ENCODE data around the gene DDIAS.

Gene DDIAS

GRCh38 chr11:82890936-82891335 is 10.6 kb upstream of the DDIAS start:
- peak; percentile 51 for DNase-seq (ENCODE audit: low read depth)
- TF ChIP-seq, protein P1, sequence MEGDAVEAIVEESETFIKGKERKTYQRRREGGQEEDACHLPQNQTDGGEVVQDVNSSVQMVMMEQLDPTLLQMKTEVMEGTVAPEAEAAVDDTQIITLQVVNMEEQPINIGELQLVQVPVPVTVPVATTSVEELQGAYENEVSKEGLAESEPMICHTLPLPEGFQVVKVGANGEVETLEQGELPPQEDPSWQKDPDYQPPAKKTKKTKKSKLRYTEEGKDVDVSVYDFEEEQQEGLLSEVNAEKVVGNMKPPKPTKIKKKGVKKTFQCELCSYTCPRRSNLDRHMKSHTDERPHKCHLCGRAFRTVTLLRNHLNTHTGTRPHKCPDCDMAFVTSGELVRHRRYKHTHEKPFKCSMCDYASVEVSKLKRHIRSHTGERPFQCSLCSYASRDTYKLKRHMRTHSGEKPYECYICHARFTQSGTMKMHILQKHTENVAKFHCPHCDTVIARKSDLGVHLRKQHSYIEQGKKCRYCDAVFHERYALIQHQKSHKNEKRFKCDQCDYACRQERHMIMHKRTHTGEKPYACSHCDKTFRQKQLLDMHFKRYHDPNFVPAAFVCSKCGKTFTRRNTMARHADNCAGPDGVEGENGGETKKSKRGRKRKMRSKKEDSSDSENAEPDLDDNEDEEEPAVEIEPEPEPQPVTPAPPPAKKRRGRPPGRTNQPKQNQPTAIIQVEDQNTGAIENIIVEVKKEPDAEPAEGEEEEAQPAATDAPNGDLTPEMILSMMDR (IDR thresholded peaks at IDR 0.05; ENCODE audit: low read depth, low read length): no peak
- no peak for TF ChIP-seq MYC (IDR thresholded peaks at IDR 0.05; ENCODE audit: low read depth, low read length)
- no peak for TF ChIP-seq MAX (IDR thresholded peaks at IDR 0.05; ENCODE audit: low read depth, low read length)
- no peak for TF ChIP-seq POLR2A (IDR thresholded peaks at IDR 0.05; ENCODE audit: extremely low read depth, insufficient read length)
- no peak overlapping the region for H3K4me3 ChIP-seq (ENCODE audit: low read depth, low read length)

GRCh38 chr11:82892611-82893169 is 8.8 kb upstream of the DDIAS start:
- no peak overlapping the region for H3K4me3 ChIP-seq (ENCODE audit: low read depth, low read length)
- TF ChIP-seq POLR2A (IDR thresholded peaks at IDR 0.05; ENCODE audit: extremely low read depth, insufficient read length) (no peak), MAX (IDR thresholded peaks at IDR 0.05; ENCODE audit: low read depth, low read length) (no peak), MYC (IDR thresholded peaks at IDR 0.05; ENCODE audit: low read depth, low read length) (no peak)
- TF ChIP-seq, protein P1 (IDR thresholded peaks at IDR 0.05; ENCODE audit: low read depth, low read length): no peak
- DNase-seq (ENCODE audit: low read depth): no peak

DNA sequence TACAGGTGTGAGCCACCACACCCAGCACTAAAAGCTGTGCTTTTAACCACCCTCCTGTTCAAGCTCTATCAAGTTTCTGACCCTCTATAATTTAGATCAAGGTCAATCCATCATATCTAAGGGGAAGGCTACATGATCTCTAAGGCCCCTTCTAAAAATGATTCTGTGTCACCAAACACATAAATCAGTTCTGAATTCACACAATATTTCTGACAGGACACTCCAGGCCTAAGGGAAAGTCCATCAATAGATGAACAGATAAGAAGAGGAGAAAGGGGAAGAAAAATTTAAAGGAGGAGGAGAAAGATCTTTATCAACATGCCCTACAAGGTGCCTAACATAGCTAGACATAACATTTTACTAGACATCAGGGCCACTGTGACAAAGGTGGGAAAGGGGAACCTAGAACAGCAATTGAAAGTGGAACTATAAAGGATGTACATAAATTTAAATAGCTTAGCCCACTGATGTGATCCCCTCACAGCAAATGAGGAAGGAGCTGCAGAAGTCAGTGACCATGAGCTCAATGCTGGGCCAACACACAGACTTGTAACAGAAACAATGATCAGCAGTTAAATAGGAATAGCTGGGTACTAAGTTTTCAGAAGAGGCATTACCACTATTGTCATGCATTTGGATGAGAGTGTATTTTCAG is 6.0 kb upstream of the DDIAS start:
- no peak overlapping the region for H3K4me3 ChIP-seq (ENCODE audit: low read depth, low read length)
- TF ChIP-seq MYC (IDR thresholded peaks at IDR 0.05; ENCODE audit: low read depth, low read length) (no peak), POLR2A (IDR thresholded peaks at IDR 0.05; ENCODE audit: extremely low read depth, insufficient read length) (no peak), MAX (IDR thresholded peaks at IDR 0.05; ENCODE audit: low read depth, low read length) (no peak)
- TF ChIP-seq, protein P1 (IDR thresholded peaks at IDR 0.05; ENCODE audit: low read depth, low read length): no peak
- peak; percentile 81 for DNase-seq (ENCODE audit: low read depth)

DNA sequence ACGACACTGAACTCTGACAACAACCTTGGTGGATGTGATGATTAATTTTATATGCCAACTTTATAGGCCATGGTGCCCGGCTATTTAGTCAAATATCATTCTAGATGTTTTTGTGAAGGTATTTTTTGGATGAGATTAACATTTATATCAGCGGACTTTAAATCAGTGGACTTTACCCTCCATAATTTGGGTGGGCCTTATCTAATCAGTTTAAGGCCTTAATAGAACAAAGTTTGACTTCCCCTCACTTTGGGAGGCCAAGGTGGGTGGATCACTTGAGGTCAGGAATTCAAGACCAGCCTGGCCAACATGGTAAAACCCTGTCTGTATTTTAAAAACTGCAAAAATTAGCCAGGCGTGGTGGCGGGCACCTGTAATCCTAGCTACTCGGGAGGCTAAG is 5.4 kb upstream of the DDIAS start:
- DNase-seq (ENCODE audit: low read depth): no peak
- H3K4me3 ChIP-seq (ENCODE audit: low read depth, low read length): no peak overlapping the region
- TF ChIP-seq POLR2A (IDR thresholded peaks at IDR 0.05; ENCODE audit: extremely low read depth, insufficient read length) (no peak), MAX (IDR thresholded peaks at IDR 0.05; ENCODE audit: low read depth, low read length) (no peak), MYC (IDR thresholded peaks at IDR 0.05; ENCODE audit: low read depth, low read length) (no peak)
- TF ChIP-seq, protein P1 (IDR thresholded peaks at IDR 0.05; ENCODE audit: low read depth, low read length): no peak

GRCh38 chr11:82898241-82898640 is 3.3 kb upstream of the DDIAS start:
- H3K4me3 ChIP-seq (ENCODE audit: low read depth, low read length): peak overlapping the region; percentile 93
- TF ChIP-seq POLR2A (IDR thresholded peaks at IDR 0.05; ENCODE audit: extremely low read depth, insufficient read length): no peak
- no peak for TF ChIP-seq MAX (IDR thresholded peaks at IDR 0.05; ENCODE audit: low read depth, low read length)
- TF ChIP-seq MYC (IDR thresholded peaks at IDR 0.05; ENCODE audit: low read depth, low read length): no peak
- TF ChIP-seq, protein P1 (IDR thresholded peaks at IDR 0.05; ENCODE audit: low read depth, low read length): no peak

More at GRCh38 chr11:82898241-82898640, 3.3 kb upstream of the DDIAS start:
- peak; percentile 51 for DNase-seq (ENCODE audit: low read depth)
